GM12865 (cell line): ENCODE results near the gene VSIG1.
A peak's percentile ranks its signal among the peaks of the same experiment; 100 is the strongest.

ENCODE experiments used
- DNase-seq: peaks from one replicate; pipeline ENCODE4 v3.0.0; 2010; ENCODE audit warnings: low read depth
- H3K4me3 ChIP-seq: 2 replicates; pipeline ENCODE4 v1.5.1; 2011; ENCODE audit warnings: mild to moderate bottlenecking, low read depth, low read length, control low read depth
- CTCF ChIP-seq: IDR thresholded peaks from 2 replicates; pipeline ENCODE4 v1.5.1; 2011; ENCODE audit warnings: low read length, control low read depth, low read depth, inconsistent platforms; ENCODE audit not compliant: insufficient read depth; ENCODE audit errors: missing control alignments

VSIG1 gene

GRCh38 chrX:108044554-108045256 is at the start of gene VSIG1:
Gene VSIG1, plus strand, starts transcription at chrX:108045065. Its CDS starts 66 bp downstream, at chrX:108045131.
- TF ChIP-seq CTCF: no peak
- no peak within 1 kb of the TSS for H3K4me3 ChIP-seq
- DNase-seq: no peak

DNA sequence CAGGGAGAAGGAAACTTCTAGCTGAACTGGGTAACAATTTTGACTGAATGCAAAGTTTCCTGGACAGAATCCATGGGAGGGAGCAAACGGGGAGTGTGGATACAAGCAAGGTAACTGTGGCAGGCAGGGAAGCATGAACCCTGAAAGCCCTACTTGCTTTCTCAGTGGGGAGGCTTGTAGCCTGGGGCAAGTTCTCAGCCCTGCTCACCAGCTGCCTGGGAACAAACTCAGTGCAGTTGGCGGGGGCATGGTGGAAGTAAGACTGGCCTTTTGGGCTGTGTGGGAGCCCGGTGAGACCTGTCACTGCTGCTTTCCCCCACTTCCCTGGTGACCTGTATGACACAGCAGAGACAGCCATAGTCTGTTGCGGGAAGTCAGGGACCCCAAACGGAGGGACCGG is 48.7 kb upstream of the VSIG1 start:
- no peak for TF ChIP-seq CTCF
- no peak for DNase-seq
- no peak overlapping the region for H3K4me3 ChIP-seq

DNA sequence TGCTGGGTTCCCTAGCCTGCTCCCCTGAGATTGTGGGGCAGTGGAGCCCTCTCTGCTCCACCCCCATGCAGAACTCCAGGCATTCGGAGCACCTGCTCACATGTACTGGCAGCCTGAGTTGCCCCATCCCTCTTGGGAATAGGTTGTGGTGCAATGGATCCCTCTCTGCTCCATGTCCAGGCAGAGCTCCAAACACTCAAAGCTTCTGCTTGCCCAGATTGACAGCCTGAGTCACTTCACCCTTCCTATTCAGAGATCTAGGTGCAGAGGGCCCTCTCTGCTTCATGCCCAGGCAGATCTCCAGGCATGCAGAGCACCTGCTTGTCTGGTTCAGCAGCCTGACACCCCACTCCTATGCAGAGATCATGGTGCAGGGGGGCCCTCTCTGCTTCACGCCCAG is 44.1 kb upstream of the VSIG1 start:
- TF ChIP-seq CTCF: no peak
- DNase-seq: no peak
- no peak overlapping the region for H3K4me3 ChIP-seq

GRCh38 chrX:108001218-108001814 is 43.5 kb upstream of the VSIG1 start:
- DNase-seq: peak; percentile 59

DNA sequence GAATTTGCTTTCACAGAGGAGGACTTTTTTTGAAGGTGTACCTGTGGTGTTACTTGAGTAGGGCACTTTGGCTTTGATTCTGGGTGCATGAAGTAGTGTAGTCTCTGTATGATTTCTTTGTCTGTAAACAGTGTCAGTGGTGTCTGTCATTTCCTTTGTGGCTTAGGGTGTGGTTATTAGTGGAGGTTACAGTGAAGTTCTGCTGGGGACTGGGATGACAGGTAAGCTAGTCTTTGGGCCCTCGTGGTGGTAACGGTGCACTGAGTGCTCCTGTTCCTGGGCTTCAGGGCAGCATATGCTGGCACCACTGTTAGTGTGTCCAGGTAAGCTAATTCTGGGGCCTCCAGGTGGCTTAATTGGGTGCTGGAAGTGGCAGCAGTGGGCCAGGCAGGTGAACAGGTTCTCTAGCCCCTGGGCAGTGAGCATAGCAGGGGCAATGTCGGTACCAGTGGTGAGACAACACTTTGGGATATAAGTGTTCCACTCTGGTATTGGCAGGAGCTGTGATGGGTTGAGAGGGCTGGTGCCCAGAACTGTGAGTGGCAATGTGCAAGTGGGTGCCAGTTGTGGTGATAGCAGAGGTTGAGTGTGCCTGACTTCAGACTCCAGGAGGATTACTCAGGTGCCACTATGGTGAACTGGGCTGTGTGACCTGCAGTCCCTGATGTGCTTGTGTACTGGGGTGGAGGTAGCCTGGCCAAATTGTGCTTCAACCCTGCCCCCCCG is 26.0 kb upstream of the VSIG1 start:
- DNase-seq: peak; percentile 32
- no peak overlapping the region for H3K4me3 ChIP-seq
- TF ChIP-seq CTCF: no peak

More at GRCh38 chrX:108001218-108001814, 43.5 kb upstream of the VSIG1 start:
- H3K4me3 ChIP-seq: no peak overlapping the region
- peak; percentile 42 for TF ChIP-seq CTCF

GRCh38 chrX:108019382-108019875 is 25.4 kb upstream of the VSIG1 start:
- no peak for TF ChIP-seq CTCF
- no peak overlapping the region for H3K4me3 ChIP-seq
- no peak for DNase-seq
